Right lobe of liver (tissue), 6 donors: Measurements from ENCODE around the gene DNM3. TPM values are rescaled to one million over a fixed set of nuclear protein-coding genes. Genes with fewer than 3 reads are reported as not detected.

Experiments
- ATAC-seq, 4 donors: fragments of 200-7000 bp; cut with Tn5 transposase; one replicate each; pipeline ENCODE4 v1.9.1; 2020; ENCODE audit warnings: mild to moderate bottlenecking in 4 of 4, moderate library complexity in 4 of 4
- DNase-seq, 3 donors: peaks; one replicate each; pipeline ENCODE4 v3.0.0-alpha.2; 2020
- H3K27ac ChIP-seq, 3 donors: fragments of 200-600 bp; one replicate each; pipeline ENCODE4 v1.8.0; 2022
- H3K27me3 ChIP-seq, 2 donors: fragments of 200-600 bp; one replicate each; pipeline ENCODE4 v1.8.0; 2022
- H3K36me3 ChIP-seq, 4 donors: fragments of 200-600 bp; sonication (generic) in 1 of 4; one replicate each; pipeline versions ENCODE4 v1.5.1 to v1.8.0; 2017 to 2022; ENCODE audit warnings: control low read depth in 1 of 4
- H3K4me1 ChIP-seq, 4 donors: fragments of 200-600 bp; sonication (generic) in 1 of 4; one replicate each; pipeline versions ENCODE4 v1.5.1 to v1.8.0; 2017 to 2022; ENCODE audit warnings: control low read depth in 1 of 4
- H3K4me3 ChIP-seq, 3 donors: fragments of 200-600 bp; one replicate each; pipeline ENCODE4 v1.8.0; 2022
- H3K9me3 ChIP-seq, 4 donors: fragments of 200-600 bp; sonication (generic) in 1 of 4; one replicate each; pipeline versions ENCODE4 v1.5.1 to v1.8.0; 2017 to 2022; ENCODE audit warnings: control low read depth in 1 of 4
- CTCF ChIP-seq, 4 donors: fragments of 200-600 bp in 3 of 4; fragments of 450-650 bp in 1 of 4; IDR thresholded peaks; one replicate each; pipeline versions ENCODE4 v1.5.1 to v1.8.0; 2016 to 2022; ENCODE audit warnings: antibody characterized with exemption in 4 of 4, mild to moderate bottlenecking in 2 of 4
- POLR2A ChIP-seq: fragments of 450-650 bp; IDR thresholded peaks from one replicate; pipeline ENCODE4 v1.6.1; 2017; ENCODE audit warnings: antibody characterized with exemption, mild to moderate bottlenecking
- WGBS: methylation state at CpG from one replicate; pipeline ENCODE4 v1.1.6; 2018; ENCODE audit warnings: low coverage, low lambda C conversion rate; ENCODE audit not compliant: insufficient coverage; ENCODE audit errors: missing lambda C conversion rate; 5-methylcytosine and 5-hydroxymethylcytosine counted together
- intact Hi-C, 2 donors: fragments of 100-400 bp; cut with DNase I; formaldehyde crosslinking; loops; one replicate each; pipeline versions ENCODE4 v1.11.2 to v1.14.1; 2022
- total RNA-seq, 6 experiments: library from RNA; depleted of rRNA in 2 of 6; stranded (reverse); fragments of >200 nt in 2 of 6; fragmentation: NEBNext Ultra II Directional in 3 of 6; extraction: Animal tissue kit (Norgen Biotek cat#: 25700) in 3 of 6; gene quantifications; one replicate each; pipeline versions ENCODE4 v1.1.0 to v1.2.4, GENCODE V29; 2016 to 2023
- donor health status: DM: no; HTN: yes; CAD: no.
- donor health status: DM: no; HTN: no; CAD: no.
- donor health status: DM: no; HTN: no; CAD: no.
- donor health status: DM: no; HTN: yes; CAD: no.
- donor health status: DM: no; HTN: yes; CAD: no.

The DNM3 gene
- total RNA-seq, 6 experiments from 2014 or later, result 0.29 to 0.92 (median 0.43) TPM

GRCh38 chr1:172402878-172403569 is 561.7 kb downstream of the DNM3 start:
- H3K4me1 ChIP-seq, result no peaks in the 10 kb centered on the region
- intact Hi-C loops, result no loop called here
- no peak overlapping the region for H3K27ac ChIP-seq
- H3K27me3 ChIP-seq, result no peaks in the 10 kb centered on the region
- H3K9me3 ChIP-seq, result no peaks in the 10 kb centered on the region
- DNase-seq (no peak), ATAC-seq (no peak)
- 100% methylated on average over 1 of the region's 1 CpG for WGBS
- TF ChIP-seq CTCF (IDR thresholded peaks at IDR 0.05) (no peak), POLR2A (no peak)
- no peaks in the 10 kb centered on the region for H3K36me3 ChIP-seq
- H3K4me3 ChIP-seq, result no peak overlapping the region

- H3K4me1 ChIP-seq, result no peaks in the 10 kb centered on the region
- H3K27ac ChIP-seq, result no peak overlapping the region
- H3K9me3 ChIP-seq, result no peaks in the 10 kb centered on the region
- H3K27me3 ChIP-seq, result no peaks in the 10 kb centered on the region
- no peak for TF ChIP-seq CTCF (IDR thresholded peaks at IDR 0.05)
- no peak for TF ChIP-seq POLR2A
- no peak for DNase-seq
- intact Hi-C loops, result no loop called here
- no peak overlapping the region for H3K4me3 ChIP-seq
- ATAC-seq, result no peak
- H3K36me3 ChIP-seq, result no peaks in the 10 kb centered on the region
These were observed 562.8 kb downstream of the DNM3 start for GRCh38 chr1:172404121-172404520.

GRCh38 chr1:172405912-172406311 is 564.6 kb downstream of the DNM3 start:
- Histone ChIP-seq H3K36me3 (no peaks in the 10 kb centered on the region), H3K4me3 (no peak overlapping the region), H3K9me3 (no peaks in the 10 kb centered on the region), H3K4me1 (no peaks in the 10 kb centered on the region), H3K27me3 (no peaks in the 10 kb centered on the region), H3K27ac (no peak overlapping the region)
- no peak for TF ChIP-seq POLR2A
- no peak for TF ChIP-seq CTCF (IDR thresholded peaks at IDR 0.05)
- ATAC-seq, result no peak
- DNase-seq, result no peak
- intact Hi-C loops, result no loop called here

- TF ChIP-seq CTCF (IDR thresholded peaks at IDR 0.05), result no peak
- TF ChIP-seq POLR2A, result no peak
- H3K9me3 ChIP-seq, result no peaks in the 10 kb centered on the region
- H3K4me3 ChIP-seq, result no peak overlapping the region
- intact Hi-C loops, result no loop called here
- no peak overlapping the region for H3K27ac ChIP-seq
- H3K36me3 ChIP-seq, result no peaks in the 10 kb centered on the region
- H3K4me1 ChIP-seq, result no peaks in the 10 kb centered on the region
- no peaks in the 10 kb centered on the region for H3K27me3 ChIP-seq
- WGBS, result 88% methylated on average over 1 of the region's 1 CpG
- ATAC-seq (no peak), DNase-seq (no peak)
These were observed 565.7 kb downstream of the DNM3 start for GRCh38 chr1:172406968-172407367.

- 83% methylated on average over 1 of the region's 1 CpG for WGBS
- ATAC-seq, result no peak
These were observed 567.7 kb downstream of the DNM3 start for GRCh38 chr1:172408958-172409357.

More at GRCh38 chr1:172408958-172409357, 567.7 kb downstream of the DNM3 start:
- intact Hi-C loops, result no loop called here
- Histone ChIP-seq H3K4me1 (no peaks in the 10 kb centered on the region), H3K4me3 (no peak overlapping the region), H3K27me3 (no peaks in the 10 kb centered on the region), H3K36me3 (no peaks in the 10 kb centered on the region), H3K27ac (no peak overlapping the region), H3K9me3 (no peaks in the 10 kb centered on the region)
- DNase-seq, result no peak
- TF ChIP-seq POLR2A, result no peak
- no peak for TF ChIP-seq CTCF (IDR thresholded peaks at IDR 0.05)
